Type B pancreatic cell (in vitro differentiated cells): ENCODE data around the gene OPRM1. TPM values are rescaled to one million over a fixed set of nuclear protein-coding genes. Genes with fewer than 3 reads are reported as not detected.

Experiments
- DNase-seq: peaks from one replicate; pipeline ENCODE4 v3.0.0; 2021; ENCODE audit warnings: mixed read lengths; ENCODE audit not compliant: unreplicated experiment; ENCODE audit errors: extremely low spot score
- H3K27ac Mint-ChIP-seq: 2 replicates; pipeline ENCODE4 v1.8.0; 2021; ENCODE audit warnings: mild to moderate bottlenecking, mixed read lengths
- H3K27me3 Mint-ChIP-seq: 2 replicates; pipeline ENCODE4 v1.8.0; 2021; ENCODE audit warnings: mixed read lengths
- H3K36me3 Mint-ChIP-seq: 2 replicates; pipeline ENCODE4 v1.8.0; 2021; ENCODE audit warnings: mixed read lengths
- H3K4me1 Mint-ChIP-seq: one replicate; pipeline ENCODE4 v1.8.0; 2021; ENCODE audit warnings: mixed read lengths; ENCODE audit not compliant: unreplicated experiment
- H3K4me3 Mint-ChIP-seq: 2 replicates; pipeline ENCODE4 v1.8.0; 2021; ENCODE audit warnings: mild to moderate bottlenecking, mixed read lengths
- H3K9me3 Mint-ChIP-seq: 2 replicates; pipeline ENCODE4 v1.8.0; 2021; ENCODE audit warnings: mixed read lengths
- total RNA-seq: library from RNA; stranded (reverse); gene quantifications from 2 replicates; pipeline ENCODE4 v1.2.1, GENCODE V29; 2021; ENCODE audit warnings: low replicate concordance
- TF ChIP-seq, protein P1 (sequence below): fragments of 200-600 bp; sonication (generic); conservative IDR thresholded peaks from 2 replicates; pipeline ENCODE4 v1.5.0; 2021; ENCODE audit warnings: antibody characterized with exemption, mild to moderate bottlenecking

The OPRM1 gene
- total RNA-seq, 1 donor from 2014 or later = not detected

DNA sequence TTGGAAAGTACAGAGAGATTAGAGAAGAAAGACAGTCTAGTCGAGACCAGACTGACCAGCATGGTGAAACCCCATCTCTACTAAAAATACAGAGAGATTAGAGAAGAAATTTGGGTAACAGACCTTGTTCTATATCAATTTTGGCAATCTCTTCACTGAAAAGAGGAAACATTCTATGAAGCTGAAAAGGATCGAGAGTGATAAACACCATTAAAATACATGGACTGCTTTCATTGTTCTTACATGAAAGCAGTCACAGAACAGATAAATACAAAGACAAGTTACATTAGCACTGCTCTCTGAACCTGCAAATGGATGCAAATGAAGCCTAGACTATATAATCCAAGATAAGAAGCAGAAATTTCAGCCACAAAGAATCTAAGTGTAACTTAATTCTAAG lies 8.4 kb upstream of the OPRM1 start:
- H3K36me3 Mint-ChIP-seq = no peaks in the 10 kb centered on the region
- no peaks in the 10 kb centered on the region for H3K9me3 Mint-ChIP-seq
- no peak overlapping the region for H3K4me3 Mint-ChIP-seq
- TF ChIP-seq, protein P1, sequence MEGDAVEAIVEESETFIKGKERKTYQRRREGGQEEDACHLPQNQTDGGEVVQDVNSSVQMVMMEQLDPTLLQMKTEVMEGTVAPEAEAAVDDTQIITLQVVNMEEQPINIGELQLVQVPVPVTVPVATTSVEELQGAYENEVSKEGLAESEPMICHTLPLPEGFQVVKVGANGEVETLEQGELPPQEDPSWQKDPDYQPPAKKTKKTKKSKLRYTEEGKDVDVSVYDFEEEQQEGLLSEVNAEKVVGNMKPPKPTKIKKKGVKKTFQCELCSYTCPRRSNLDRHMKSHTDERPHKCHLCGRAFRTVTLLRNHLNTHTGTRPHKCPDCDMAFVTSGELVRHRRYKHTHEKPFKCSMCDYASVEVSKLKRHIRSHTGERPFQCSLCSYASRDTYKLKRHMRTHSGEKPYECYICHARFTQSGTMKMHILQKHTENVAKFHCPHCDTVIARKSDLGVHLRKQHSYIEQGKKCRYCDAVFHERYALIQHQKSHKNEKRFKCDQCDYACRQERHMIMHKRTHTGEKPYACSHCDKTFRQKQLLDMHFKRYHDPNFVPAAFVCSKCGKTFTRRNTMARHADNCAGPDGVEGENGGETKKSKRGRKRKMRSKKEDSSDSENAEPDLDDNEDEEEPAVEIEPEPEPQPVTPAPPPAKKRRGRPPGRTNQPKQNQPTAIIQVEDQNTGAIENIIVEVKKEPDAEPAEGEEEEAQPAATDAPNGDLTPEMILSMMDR = no peak
- H3K27me3 Mint-ChIP-seq = peaks cover 3% of the 10 kb centered on the region
- H3K27ac Mint-ChIP-seq = no peak overlapping the region
- H3K4me1 Mint-ChIP-seq = no peaks in the 10 kb centered on the region
- DNase-seq = no peak

DNA sequence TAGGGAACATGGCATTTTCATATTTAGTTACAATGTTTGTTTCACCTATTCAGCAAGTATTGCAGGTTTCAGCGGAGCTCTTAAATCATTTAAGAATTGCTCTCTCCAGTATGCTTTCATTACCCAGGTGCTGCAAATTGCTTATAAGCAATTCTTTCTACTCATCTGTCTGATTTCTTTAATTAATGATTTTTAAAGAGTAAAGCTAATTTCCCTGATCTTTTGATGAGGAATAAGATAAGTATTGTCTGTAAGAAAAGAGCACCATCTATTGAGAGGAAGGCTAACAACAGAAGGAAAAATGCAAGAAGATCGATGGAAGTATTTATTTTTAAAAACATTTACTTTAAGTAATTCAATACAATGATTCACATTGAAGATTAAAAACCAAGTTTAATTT lies 2.0 kb downstream of the OPRM1 start:
- Mint-ChIP-seq H3K4me3 (no peak overlapping the region), H3K4me1 (no peaks in the 10 kb centered on the region), H3K36me3 (no peaks in the 10 kb centered on the region), H3K27me3 (peaks cover 54% of the 10 kb centered on the region), H3K27ac (no peak overlapping the region), H3K9me3 (no peaks in the 10 kb centered on the region)
- TF ChIP-seq, protein P1 = no peak
- no peak for DNase-seq

DNA sequence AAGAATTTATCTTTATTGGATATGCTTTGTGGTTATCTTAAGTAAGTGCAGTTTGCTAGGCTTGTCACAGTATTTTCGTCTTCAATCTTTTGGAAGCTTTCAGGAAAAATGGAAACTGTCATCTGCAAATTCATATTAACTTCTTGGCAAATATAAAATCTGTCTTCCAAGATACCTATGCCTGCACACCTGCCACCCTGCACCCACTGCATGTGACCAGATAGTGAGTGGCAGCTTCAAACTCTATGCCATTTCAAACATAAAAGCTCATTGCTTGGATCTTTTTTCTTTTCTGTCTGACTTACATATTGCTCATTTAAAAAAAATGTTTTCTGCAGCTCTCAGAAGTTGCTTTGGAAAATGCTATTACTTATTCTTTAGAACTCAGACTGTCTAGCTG lies 14.1 kb downstream of the OPRM1 start:
- no peak overlapping the region for H3K4me3 Mint-ChIP-seq
- H3K27ac Mint-ChIP-seq = no peak overlapping the region
- no peak for DNase-seq
- no peaks in the 10 kb centered on the region for H3K36me3 Mint-ChIP-seq
- H3K4me1 Mint-ChIP-seq = no peaks in the 10 kb centered on the region
- TF ChIP-seq, protein P1 = no peak
- H3K27me3 Mint-ChIP-seq = no peaks in the 10 kb centered on the region
- no peaks in the 10 kb centered on the region for H3K9me3 Mint-ChIP-seq

DNA sequence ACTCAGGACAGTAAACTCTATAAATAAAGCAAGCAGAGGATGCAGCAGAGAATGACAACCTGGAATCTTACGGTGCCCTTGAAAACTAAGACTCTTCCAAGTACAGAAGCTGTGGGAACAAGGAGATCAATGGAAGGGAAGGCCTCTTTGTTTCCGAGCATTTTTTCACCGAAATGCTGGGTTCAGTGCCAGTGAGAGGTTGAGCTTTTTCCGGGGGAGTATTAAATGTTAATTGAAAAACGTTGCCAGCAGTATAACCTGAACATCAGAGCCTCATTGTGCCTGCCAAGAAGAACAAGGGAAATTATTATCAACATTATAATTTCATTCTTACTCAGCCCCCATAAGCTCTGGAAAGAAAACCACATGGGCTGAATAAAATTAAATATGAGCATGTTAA lies 17.5 kb downstream of the OPRM1 start:
- Mint-ChIP-seq H3K9me3 (no peaks in the 10 kb centered on the region), H3K36me3 (no peaks in the 10 kb centered on the region), H3K4me3 (no peak overlapping the region)

DNA sequence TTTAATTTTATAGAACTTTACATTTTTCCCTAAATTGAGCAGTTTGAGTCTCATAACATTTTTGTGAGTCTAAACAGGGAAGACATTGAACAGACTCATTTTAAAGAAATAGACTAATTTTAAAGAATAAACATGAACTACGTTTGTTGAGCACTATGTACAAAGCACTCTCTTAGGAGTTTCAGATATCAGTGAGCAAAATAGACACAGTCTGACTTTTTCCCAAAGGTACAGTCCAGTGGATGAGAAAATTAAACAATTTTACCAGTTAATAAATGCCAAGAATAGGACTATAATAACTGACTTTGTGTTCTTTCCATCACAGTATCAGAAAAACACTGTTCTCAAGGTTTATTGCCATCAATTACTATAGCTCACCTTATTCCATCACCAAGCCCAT lies 18.1 kb downstream of the OPRM1 start:
- Mint-ChIP-seq H3K4me3 (no peak overlapping the region), H3K9me3 (no peaks in the 10 kb centered on the region), H3K27ac (no peak overlapping the region), H3K4me1 (no peaks in the 10 kb centered on the region), H3K27me3 (no peaks in the 10 kb centered on the region), H3K36me3 (no peaks in the 10 kb centered on the region)
- TF ChIP-seq, protein P1 = no peak
- DNase-seq = no peak

More for the DNA sequence above, 17.5 kb downstream of the OPRM1 start:
- Mint-ChIP-seq H3K4me1 (no peaks in the 10 kb centered on the region), H3K27ac (no peak overlapping the region), H3K27me3 (no peaks in the 10 kb centered on the region)
- DNase-seq = no peak
- TF ChIP-seq, protein P1 = no peak
